Measurements from ENCODE around the gene DNAJB6. TPM values are rescaled to one million over a fixed set of nuclear protein-coding genes. Genes with fewer than 3 reads are reported as not detected.

The DNAJB6 gene
- total and polyA plus RNA-seq, 9 donors = 79.0 to 154 (median 89.2) TPM

GRCh38 chr7:157348548-157348947 lies 11.7 kb downstream of the DNAJB6 start:
- H3K9me3 ChIP-seq = no peaks in the 10 kb centered on the region
- peaks cover 16% of the 10 kb centered on the region for H3K4me1 ChIP-seq (ENCODE audit: insufficient read depth)
- DNase-seq = no peak
- H3K4me3 ChIP-seq = no peak overlapping the region
- no peak for TF ChIP-seq EP300 (IDR thresholded peaks at IDR 0.05)
- TF ChIP-seq CTCF (IDR thresholded peaks at IDR 0.05) = no peak
- no peak for TF ChIP-seq POLR2A (IDR thresholded peaks at IDR 0.05)
- H3K27ac ChIP-seq = no peak overlapping the region
- intact Hi-C loops (cut with DNase I) = no loop called here
- 77 to 81% (median 79%) methylated on average over 11 of the region's 11 CpGs for WGBS, 3 donors
- H3K27me3 ChIP-seq = no peaks in the 10 kb centered on the region
- no peaks in the 10 kb centered on the region for H3K36me3 ChIP-seq

- WGBS, 3 donors = 79 to 88% (median 86%) methylated on average over 6 of the region's 6 CpGs
- H3K9me3 ChIP-seq = no peaks in the 10 kb centered on the region
- DNase-seq = no peak
- H3K4me3 ChIP-seq = no peak overlapping the region
- no peaks in the 10 kb centered on the region for H3K27me3 ChIP-seq
- TF ChIP-seq CTCF (IDR thresholded peaks at IDR 0.05) = no peak
- no peak for TF ChIP-seq POLR2A (IDR thresholded peaks at IDR 0.05)
- no peak for TF ChIP-seq EP300 (IDR thresholded peaks at IDR 0.05)
- peaks cover 22% of the 10 kb centered on the region for H3K4me1 ChIP-seq (ENCODE audit: insufficient read depth)
- H3K36me3 ChIP-seq = no peaks in the 10 kb centered on the region
- intact Hi-C loops (cut with DNase I) = no loop called here
- H3K27ac ChIP-seq = no peak overlapping the region
Observed at GRCh38 chr7:157352516-157352915, 15.7 kb downstream of the DNAJB6 start.

- WGBS, 3 donors = 26 to 35% (median 28%) methylated on average over 15 of the region's 15 CpGs
- intact Hi-C loops (cut with DNase I) = no loop called here
- Histone ChIP-seq H3K9me3 (no peaks in the 10 kb centered on the region), H3K27ac (no peak overlapping the region), H3K27me3 (no peaks in the 10 kb centered on the region), H3K4me1 (ENCODE audit: insufficient read depth) (peaks cover 17% of the 10 kb centered on the region), H3K36me3 (no peaks in the 10 kb centered on the region), H3K4me3 (no peak overlapping the region)
- TF ChIP-seq EP300 (IDR thresholded peaks at IDR 0.05) (no peak), CTCF (IDR thresholded peaks at IDR 0.05) (no peak), POLR2A (IDR thresholded peaks at IDR 0.05) (no peak)
- no peak for DNase-seq
Observed at GRCh38 chr7:157355784-157356511, 19.1 kb downstream of the DNAJB6 start.

GRCh38 chr7:157357129-157358040 lies 20.6 kb downstream of the DNAJB6 start:
- DNase-seq = no peak
- intact Hi-C loops (cut with DNase I) = no loop called here
- Histone ChIP-seq H3K4me3 (no peak overlapping the region), H3K27ac (no peak overlapping the region), H3K36me3 (no peaks in the 10 kb centered on the region), H3K27me3 (no peaks in the 10 kb centered on the region), H3K9me3 (no peaks in the 10 kb centered on the region), H3K4me1 (ENCODE audit: insufficient read depth) (peaks cover 17% of the 10 kb centered on the region)
- TF ChIP-seq POLR2A (IDR thresholded peaks at IDR 0.05) (no peak), CTCF (IDR thresholded peaks at IDR 0.05) (no peak), EP300 (IDR thresholded peaks at IDR 0.05) (no peak)
- WGBS, 3 donors = 87 to 91% (median 89%) methylated on average over 21 to 24 of the region's 24 CpGs
